ENCODE data around the gene TMEM225B.

GRCh38 chr7:99638731-99639130, 40.7 kb downstream of the TMEM225B start:
- TF ChIP-seq CTCF (IDR thresholded peaks at IDR 0.05 in 2 of 3, conservative IDR thresholded peaks at IDR 0.05 in 1 of 3; ENCODE audit: borderline replicate concordance in 1 of 3, insufficient read depth in 1 of 3, low read depth in 2 of 3, low read length in 2 of 3) = no peak
- no peak for TF ChIP-seq POLR2A (IDR thresholded peaks at IDR 0.05; ENCODE audit: borderline replicate concordance, extremely low read depth, insufficient read depth, insufficient read length)
